MCF 10A (cell line): Measurements from ENCODE around the gene PGBD5. TPM values are rescaled to one million over a fixed set of nuclear protein-coding genes. Genes with fewer than 3 reads are reported as not detected.

Experiments used
- BruUV-seq: library from RNA; stranded (reverse); fragments of 400-500 nt; replicated peaks from 2 replicates; lab custom pipeline; 2021; lab: Mats Ljungman, UMichigan
- CTCF ChIA-PET: fragments of 300-600 bp; sonication (Branson Sonifier 250); formaldehyde crosslinking; extraction: SDS; loops from one replicate; lab custom pipeline; 2021; ENCODE audit warnings: antibody characterized with exemption, inconsistent platforms; lab: Yijun Ruan, JAX
- POLR2A ChIA-PET: fragments of 300-600, 350-650 bp; sonication (Branson Sonifier 250); formaldehyde crosslinking; extraction: SDS; loops from one replicate; lab custom pipeline; 2020; ENCODE audit warnings: antibody characterized with exemption, inconsistent platforms; lab: Yijun Ruan, JAX
- DNase-seq: peaks from one replicate; pipeline ENCODE4 v3.0.0-alpha.2; 2018; ENCODE audit not compliant: unreplicated experiment
- H3K27ac Mint-ChIP-seq: one replicate; pipeline ENCODE4 v1.8.0; 2022; ENCODE audit warnings: mild to moderate bottlenecking, low read depth, mixed read lengths; ENCODE audit not compliant: unreplicated experiment
- H3K27me3 Mint-ChIP-seq: one replicate; pipeline ENCODE4 v1.8.0; 2022; ENCODE audit warnings: mixed read lengths; ENCODE audit not compliant: insufficient read depth, unreplicated experiment
- H3K36me3 Mint-ChIP-seq: one replicate; pipeline ENCODE4 v1.8.0; 2022; ENCODE audit warnings: mild to moderate bottlenecking, moderate library complexity, mixed read lengths; ENCODE audit not compliant: insufficient read depth, unreplicated experiment
- H3K4me1 Mint-ChIP-seq: one replicate; pipeline ENCODE4 v1.8.0; 2022; ENCODE audit warnings: mixed read lengths; ENCODE audit not compliant: insufficient read depth, unreplicated experiment
- H3K4me3 Mint-ChIP-seq: one replicate; pipeline ENCODE4 v1.8.0; 2022; ENCODE audit warnings: mild to moderate bottlenecking, moderate library complexity, mixed read lengths; ENCODE audit not compliant: unreplicated experiment
- H3K9me3 Mint-ChIP-seq: one replicate; pipeline ENCODE4 v1.8.0; 2022; ENCODE audit warnings: mixed read lengths; ENCODE audit not compliant: unreplicated experiment
- intact Hi-C: fragments of 100-400 bp; cut with micrococcal nuclease; formaldehyde crosslinking; loops from 2 replicates; pipeline ENCODE4 v1.14.1; 2022
- total RNA-seq: library from RNA; stranded (reverse); gene quantifications from 2 replicates; pipeline ENCODE4 v1.2.3, GENCODE V29; 2022
- TF ChIP-seq, protein P1 (sequence below): fragments of 200-600 bp; IDR thresholded peaks from one replicate; pipeline ENCODE4 v1.8.0; 2022; ENCODE audit warnings: antibody characterized with exemption, mild to moderate bottlenecking; ENCODE audit not compliant: unreplicated experiment

The PGBD5 gene
- total RNA-seq, 1 experiment from 2014 or later = 1.2 TPM

DNA sequence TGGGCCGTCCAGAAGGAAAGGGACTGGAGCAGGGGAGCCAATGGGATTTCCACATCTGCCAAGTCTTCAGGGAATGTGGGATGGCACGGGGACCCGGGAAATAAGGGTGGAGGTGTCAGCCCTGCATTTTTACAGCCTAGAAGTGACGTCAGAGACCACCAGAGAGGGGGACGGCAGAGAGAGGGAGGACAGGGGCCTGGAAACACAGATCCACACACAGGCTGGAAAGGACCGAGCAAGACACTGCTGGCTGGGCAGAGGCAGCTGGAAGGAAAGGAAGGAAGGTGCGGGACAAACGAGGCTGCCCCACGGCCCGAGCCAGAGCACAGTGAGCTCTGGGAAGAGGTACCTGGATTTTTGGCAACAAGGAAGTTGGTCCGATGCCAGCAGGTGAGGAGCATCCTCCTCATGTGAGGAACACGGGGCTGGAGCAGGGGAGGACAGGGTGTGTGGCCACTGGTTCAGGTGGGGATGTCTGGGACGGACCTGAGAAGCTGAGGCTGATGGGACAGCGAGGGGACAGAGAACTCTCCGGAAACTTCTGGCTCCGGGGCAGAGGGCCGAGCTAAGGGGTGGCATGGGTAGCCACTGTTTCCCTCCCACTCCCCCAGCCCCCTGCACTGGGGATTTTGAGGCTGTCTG is 138.3 kb downstream of the PGBD5 start:
- intact Hi-C loops = no loop called here
- Mint-ChIP-seq H3K27ac (no peak overlapping the region), H3K9me3 (no peaks in the 10 kb centered on the region), H3K27me3 (peaks cover 34% of the 10 kb centered on the region), H3K4me3 (no peak overlapping the region), H3K4me1 (no peaks in the 10 kb centered on the region), H3K36me3 (peaks cover 10% of the 10 kb centered on the region)
- CTCF ChIA-PET = interaction anchor here (0.6 to 2.3 kb wide), 5 partner anchors 13 to 626 kb away, joined by 3 to 9 read pairs (median 3); no protein-coding TSS in a partner anchor
- no peak for DNase-seq
- POLR2A ChIA-PET = interaction anchor here (0.5 to 1.5 kb wide), 2 partner anchors 13 to 56 kb away, joined by 3 to 6 read pairs; no protein-coding TSS in a partner anchor
- TF ChIP-seq, protein P1, sequence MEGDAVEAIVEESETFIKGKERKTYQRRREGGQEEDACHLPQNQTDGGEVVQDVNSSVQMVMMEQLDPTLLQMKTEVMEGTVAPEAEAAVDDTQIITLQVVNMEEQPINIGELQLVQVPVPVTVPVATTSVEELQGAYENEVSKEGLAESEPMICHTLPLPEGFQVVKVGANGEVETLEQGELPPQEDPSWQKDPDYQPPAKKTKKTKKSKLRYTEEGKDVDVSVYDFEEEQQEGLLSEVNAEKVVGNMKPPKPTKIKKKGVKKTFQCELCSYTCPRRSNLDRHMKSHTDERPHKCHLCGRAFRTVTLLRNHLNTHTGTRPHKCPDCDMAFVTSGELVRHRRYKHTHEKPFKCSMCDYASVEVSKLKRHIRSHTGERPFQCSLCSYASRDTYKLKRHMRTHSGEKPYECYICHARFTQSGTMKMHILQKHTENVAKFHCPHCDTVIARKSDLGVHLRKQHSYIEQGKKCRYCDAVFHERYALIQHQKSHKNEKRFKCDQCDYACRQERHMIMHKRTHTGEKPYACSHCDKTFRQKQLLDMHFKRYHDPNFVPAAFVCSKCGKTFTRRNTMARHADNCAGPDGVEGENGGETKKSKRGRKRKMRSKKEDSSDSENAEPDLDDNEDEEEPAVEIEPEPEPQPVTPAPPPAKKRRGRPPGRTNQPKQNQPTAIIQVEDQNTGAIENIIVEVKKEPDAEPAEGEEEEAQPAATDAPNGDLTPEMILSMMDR = no peak
- BruUV-seq = no TSS peak

DNA sequence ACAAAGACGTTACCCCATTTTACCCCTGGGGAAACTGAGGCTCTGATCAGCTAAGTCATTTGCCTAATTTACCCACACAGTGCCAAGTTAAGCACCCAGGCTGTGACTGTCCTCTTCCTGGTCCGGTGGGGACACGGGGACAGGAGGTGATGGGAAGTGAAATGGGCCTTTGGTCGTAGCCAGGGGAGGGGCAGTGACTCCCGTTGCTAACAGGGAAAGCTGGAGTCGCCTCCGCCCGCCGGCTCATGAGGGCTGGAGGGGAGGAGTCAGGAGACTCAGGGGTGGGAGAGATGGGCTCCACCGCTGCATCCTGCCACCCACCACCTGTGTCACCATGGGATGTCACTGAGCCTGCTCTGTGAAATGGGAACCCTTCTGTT is 139.3 kb downstream of the PGBD5 start:
- no TSS peak for BruUV-seq
- no peaks in the 10 kb centered on the region for H3K9me3 Mint-ChIP-seq
- DNase-seq = no peak
- no peaks in the 10 kb centered on the region for H3K4me1 Mint-ChIP-seq
- TF ChIP-seq, protein P1 = no peak
- H3K4me3 Mint-ChIP-seq = no peak overlapping the region
- H3K36me3 Mint-ChIP-seq = peaks cover 19% of the 10 kb centered on the region
- ChIA-PET POLR2A (interaction anchor here (0.6 kb wide), 1 partner anchor 579 kb away, joined by 3 read pairs; no protein-coding TSS in a partner anchor), CTCF (interaction anchor here (0.7 to 1.6 kb wide), 4 partner anchors 9 to 625 kb away, joined by 3 read pairs; no protein-coding TSS in a partner anchor)
- no peak overlapping the region for H3K27ac Mint-ChIP-seq
- intact Hi-C loops = no loop called here
- H3K27me3 Mint-ChIP-seq = peaks cover 25% of the 10 kb centered on the region

DNA sequence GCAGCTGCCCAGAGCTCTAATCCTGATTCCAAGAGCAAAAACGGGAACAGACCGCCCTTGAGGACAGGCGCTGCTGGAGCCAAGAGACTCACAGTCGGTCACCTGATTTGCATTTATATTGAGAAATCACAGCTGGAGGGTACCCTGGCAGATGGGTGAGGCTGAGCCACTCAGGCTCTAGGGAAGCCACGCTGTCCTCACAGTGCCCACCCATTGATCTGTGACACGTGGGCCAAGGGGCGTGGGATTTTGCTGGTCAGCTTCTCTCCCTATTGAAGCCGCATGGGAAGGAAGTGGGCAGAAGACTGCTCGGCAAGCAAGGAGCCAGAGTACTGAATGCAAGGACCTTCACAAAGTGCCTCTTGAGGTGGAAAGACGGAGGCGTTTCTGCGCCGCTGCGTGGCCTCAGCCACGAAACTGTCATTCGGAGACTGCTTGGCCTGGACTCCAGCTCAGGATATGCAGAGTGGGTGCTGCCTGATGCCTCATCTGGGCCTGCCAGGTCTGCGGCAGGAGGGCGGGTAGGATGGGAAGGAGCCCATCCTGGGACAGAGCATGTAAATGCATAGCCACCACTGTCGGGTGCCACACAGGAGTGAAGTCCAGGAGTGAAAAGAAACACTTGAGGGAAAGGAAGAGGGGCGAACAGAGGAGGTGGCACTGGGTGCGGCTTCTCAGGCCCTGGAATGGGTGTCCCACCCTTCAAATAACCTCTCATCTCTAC is 139.8 kb downstream of the PGBD5 start:
- POLR2A ChIA-PET = no interaction called here
- Mint-ChIP-seq H3K27me3 (peaks cover 19% of the 10 kb centered on the region), H3K4me1 (no peaks in the 10 kb centered on the region), H3K4me3 (no peak overlapping the region), H3K27ac (no peak overlapping the region), H3K36me3 (peaks cover 24% of the 10 kb centered on the region), H3K9me3 (no peaks in the 10 kb centered on the region)
- CTCF ChIA-PET = interaction anchor here (0.7 to 1.6 kb wide), 4 partner anchors 9 to 625 kb away, joined by 3 read pairs; no protein-coding TSS in a partner anchor
- TF ChIP-seq, protein P1 = no peak
- DNase-seq = no peak
- intact Hi-C loops = no loop called here
- BruUV-seq = no TSS peak

DNA sequence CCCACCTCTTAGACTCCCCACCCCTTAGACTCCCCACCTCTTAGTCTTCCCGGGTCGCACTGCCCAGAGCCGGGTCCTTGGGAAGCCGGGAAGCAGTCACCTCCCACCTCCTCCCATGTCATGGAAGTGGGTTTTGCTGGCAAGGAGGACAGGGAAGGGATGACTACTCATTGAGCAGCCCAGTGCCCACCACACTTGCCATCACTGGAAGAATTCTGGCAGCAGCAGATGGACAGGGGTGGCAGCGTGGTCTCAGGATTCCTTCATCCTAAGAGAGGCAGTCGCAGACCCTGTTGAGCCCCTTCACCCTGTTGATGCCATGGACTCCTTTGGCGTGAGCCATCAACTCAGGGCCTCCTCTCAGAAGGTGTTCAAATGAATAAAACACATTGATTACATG is 140.8 kb downstream of the PGBD5 start:
- DNase-seq = no peak
- BruUV-seq = no TSS peak
- intact Hi-C loops = no loop called here
- ChIA-PET POLR2A (no interaction called here), CTCF (no interaction called here)
- Mint-ChIP-seq H3K4me3 (no peak overlapping the region), H3K27ac (no peak overlapping the region), H3K36me3 (peaks cover 30% of the 10 kb centered on the region), H3K9me3 (no peaks in the 10 kb centered on the region), H3K4me1 (no peaks in the 10 kb centered on the region), H3K27me3 (peaks cover 16% of the 10 kb centered on the region)
- TF ChIP-seq, protein P1 = no peak
